H1 (cell line): ENCODE measurements around the gene PRDM15. TPM values are rescaled to one million over a fixed set of nuclear protein-coding genes. Genes with fewer than 3 reads are reported as not detected.

ENCODE experiments used
- CTCF ChIA-PET: fragments of 300-600 bp; sonication (Branson Sonifier 250); formaldehyde crosslinking; loops from one replicate; lab custom pipeline; 2021; ENCODE audit not compliant: partially characterized antibody; lab: Charles Lee
- POLR2A ChIA-PET: fragments of 300-600 bp; sonication (Branson Sonifier 250); formaldehyde crosslinking; loops from one replicate; lab custom pipeline; 2021; ENCODE audit warnings: inconsistent platforms; ENCODE audit not compliant: partially characterized antibody; lab: Charles Lee
- DNase-seq, 2 experiments: peaks; one replicate each; pipeline versions ENCODE4 v3.0.0 to v3.0.0-alpha.2; 2010 to 2022; ENCODE audit warnings: low spot score in 2 of 2, low read depth in 1 of 2, mixed read lengths in 1 of 2
- FAIRE-seq: peaks from 2 replicates; lab custom pipeline; 2011; peaks lifted over from hg19 to GRCh38; lab: Jason Lieb, UNC
- H2AFZ ChIP-seq: 2 replicates; pipeline ENCODE4 v1.8.1; 2012; ENCODE audit warnings: low read length, inconsistent platforms
- H2AK5ac ChIP-seq: 2 replicates; pipeline ENCODE4 v1.6.1; 2013; ENCODE audit warnings: low read depth, low read length
- H2BK120ac ChIP-seq: replicated peaks from 2 replicates; pipeline ENCODE3; 2013; ENCODE audit warnings: low read depth, low read length, inconsistent platforms
- H2BK12ac ChIP-seq: 2 replicates; pipeline ENCODE4 v1.6.1; 2013; ENCODE audit warnings: low read depth, low read length
- H2BK15ac ChIP-seq: 2 replicates; pipeline ENCODE4 v1.6.1; 2013; ENCODE audit warnings: low read length
- H2BK20ac ChIP-seq: 2 replicates; pipeline ENCODE4 v1.6.1; 2013; ENCODE audit warnings: low read length
- H2BK5ac ChIP-seq: 2 replicates; pipeline ENCODE4 v1.6.1; 2013; ENCODE audit warnings: low read depth, low read length
- H3K14ac ChIP-seq: 2 replicates; pipeline ENCODE4 v1.6.1; 2013; ENCODE audit warnings: inconsistent platforms; ENCODE audit not compliant: insufficient read length
- H3K18ac ChIP-seq: 2 replicates; pipeline ENCODE4 v1.6.1; 2013; ENCODE audit warnings: low read length; ENCODE audit errors: extremely low read depth
- H3K23ac ChIP-seq: 2 replicates; pipeline ENCODE4 v1.6.1; 2013; ENCODE audit warnings: inconsistent platforms; ENCODE audit not compliant: insufficient read length
- H3K23me2 ChIP-seq: 2 replicates; pipeline ENCODE4 v1.6.1; 2013; ENCODE audit warnings: low read depth, low read length
- H3K27ac ChIP-seq: 2 replicates; pipeline ENCODE4 v1.6.1; 2011; ENCODE audit warnings: low read depth, low read length, inconsistent platforms
- H3K27me3 ChIP-seq, 4 experiments: replicated peaks in 1 of 4; 1 replicate in 1 of 4; 2 replicates in 3 of 4; pipeline versions ENCODE4 v1.6.1 to v1.8.1; 2011 to 2013; ENCODE audit warnings: low read length in 3 of 4, mild to moderate bottlenecking in 3 of 4, inconsistent platforms in 2 of 4, mixed read lengths in 2 of 4, moderate library complexity in 1 of 4; ENCODE audit not compliant: control insufficient read depth in 3 of 4, insufficient read depth in 3 of 4; ENCODE audit errors: extremely low read depth in 1 of 4
- H3K36me3 ChIP-seq, 4 experiments: 2 replicates each; pipeline versions ENCODE4 v1.6.1 to v1.8.1; 2011 to 2013; ENCODE audit warnings: mild to moderate bottlenecking in 4 of 4, low read length in 3 of 4, moderate library complexity in 2 of 4, control low read depth in 1 of 4, inconsistent platforms in 1 of 4; ENCODE audit not compliant: insufficient read depth in 4 of 4, control insufficient read depth in 2 of 4
- H3K4ac ChIP-seq: replicated peaks from 2 replicates; pipeline ENCODE3; 2013; ENCODE audit warnings: low read length, low read depth, mixed read lengths, inconsistent platforms; ENCODE audit not compliant: insufficient read length
- H3K4me1 ChIP-seq, 4 experiments: replicated peaks in 1 of 4; 1 replicate in 1 of 4; 2 replicates in 3 of 4; pipeline versions ENCODE4 v1.6.1 to v1.8.1; 2011 to 2013; ENCODE audit warnings: low read length in 3 of 4, inconsistent platforms in 2 of 4, mixed read lengths in 1 of 4; ENCODE audit not compliant: insufficient read depth in 4 of 4, control insufficient read depth in 3 of 4
- H3K4me2 ChIP-seq, 2 experiments: 2 replicates each; pipeline versions ENCODE4 v1.6.1 to v1.8.1; 2011 to 2013; ENCODE audit warnings: low read depth in 2 of 2, low read length in 2 of 2, control low read depth in 1 of 2, inconsistent platforms in 1 of 2, mild to moderate bottlenecking in 1 of 2; ENCODE audit not compliant: insufficient read depth in 1 of 2
- H3K4me3 ChIP-seq, 4 experiments: fragments of 200-600, 300-600 bp in 1 of 4; sonication (generic), shearing (Covaris generic), sonication (Bioruptor Twin) in 1 of 4; 2 replicates each; pipeline versions ENCODE4 v1.5.1 to v1.8.1; 2011 to 2016; ENCODE audit warnings: low read length in 4 of 4, low read depth in 3 of 4, control low read depth in 2 of 4, inconsistent platforms in 2 of 4, mild to moderate bottlenecking in 2 of 4, mixed read lengths in 1 of 4, moderate library complexity in 1 of 4; ENCODE audit not compliant: insufficient read depth in 2 of 4; ENCODE audit errors: extremely low read depth in 1 of 4
- H3K56ac ChIP-seq: replicated peaks from 2 replicates; pipeline ENCODE3; 2013; ENCODE audit warnings: low read depth, mild to moderate bottlenecking, mixed read lengths, low read length, inconsistent platforms; ENCODE audit not compliant: insufficient read length
- H3K79me1 ChIP-seq: 2 replicates; pipeline ENCODE4 v1.6.1; 2013; ENCODE audit warnings: low read depth, low read length, control low read depth
- H3K79me2 ChIP-seq, 2 experiments: 2 replicates each; pipeline versions ENCODE4 v1.6.1 to v1.8.1; 2012 to 2013; ENCODE audit warnings: low read length in 2 of 2, mild to moderate bottlenecking in 2 of 2, inconsistent platforms in 1 of 2; ENCODE audit not compliant: insufficient read depth in 2 of 2, control insufficient read depth in 1 of 2
- H3K9ac ChIP-seq, 4 experiments: replicated peaks in 1 of 4; 1 replicate in 1 of 4; 2 replicates in 3 of 4; pipeline versions ENCODE4 v1.6.1 to v1.8.1; 2011 to 2013; ENCODE audit warnings: low read depth in 3 of 4, low read length in 3 of 4, control low read depth in 2 of 4, mild to moderate bottlenecking in 2 of 4, moderate library complexity in 2 of 4, inconsistent platforms in 1 of 4; ENCODE audit errors: extremely low read depth in 1 of 4
- H3K9me3 ChIP-seq, 2 experiments: 2 replicates each; pipeline versions ENCODE4 v1.6.1 to v1.8.1; 2012 to 2013; ENCODE audit warnings: mild to moderate bottlenecking in 2 of 2, moderate library complexity in 2 of 2, control low read depth in 1 of 2, inconsistent platforms in 1 of 2, low read depth in 1 of 2, low read length in 1 of 2, mixed read lengths in 1 of 2; ENCODE audit not compliant: insufficient read depth in 2 of 2
- H4K20me1 ChIP-seq, 2 experiments: replicated peaks in 1 of 2; 2 replicates each; pipeline versions ENCODE3 to v1.8.1; 2011 to 2013; ENCODE audit warnings: inconsistent platforms in 2 of 2, low read length in 2 of 2, mild to moderate bottlenecking in 1 of 2; ENCODE audit not compliant: insufficient read depth in 2 of 2, control insufficient read depth in 1 of 2
- H4K5ac ChIP-seq: 2 replicates; pipeline ENCODE4 v1.6.1; 2013; ENCODE audit warnings: low read length, low read depth, mixed read lengths, inconsistent platforms; ENCODE audit not compliant: insufficient read length
- H4K8ac ChIP-seq: 2 replicates; pipeline ENCODE4 v1.8.0; 2013; ENCODE audit warnings: mild to moderate bottlenecking, moderate library complexity, low read length, inconsistent platforms; ENCODE audit not compliant: insufficient read depth; ENCODE audit errors: extremely low read depth
- H4K91ac ChIP-seq: replicated peaks from 2 replicates; pipeline ENCODE3; 2013; ENCODE audit warnings: low read length, mixed read lengths, inconsistent platforms; ENCODE audit not compliant: insufficient read length
- ATF2 ChIP-seq: IDR thresholded peaks from 2 replicates; pipeline ENCODE4 v1.6.1; 2012; ENCODE audit warnings: low read length, inconsistent platforms
- BRCA1 ChIP-seq: IDR thresholded peaks from 2 replicates; pipeline ENCODE4 v1.6.1; 2012; ENCODE audit warnings: low read depth, low read length, improper control_type of control experiment
- CHD2 ChIP-seq: IDR thresholded peaks from 2 replicates; pipeline ENCODE4 v1.6.1; 2012; ENCODE audit warnings: low read length, improper control_type of control experiment
- E2F6 ChIP-seq: IDR thresholded peaks from 2 replicates; pipeline ENCODE4 v1.6.1; 2012; ENCODE audit warnings: inconsistent platforms
- MAFK ChIP-seq: IDR thresholded peaks from 2 replicates; pipeline ENCODE4 v1.6.1; 2012; ENCODE audit warnings: low read depth, mild to moderate bottlenecking, improper control_type of control experiment, low read length
- SRF ChIP-seq: IDR thresholded peaks from 2 replicates; pipeline ENCODE4 v1.6.1; 2011; ENCODE audit warnings: mild to moderate bottlenecking, low read depth, low read length, moderate library complexity
- WGBS, 2 experiments: shearing (Covaris generic) in 1 of 2; methylation state at CpG; one replicate each; pipeline versions ENCODE4 v1.1.6 to v1.1.7; 2013 to 2015; ENCODE audit warnings: low lambda C conversion rate in 2 of 2, mixed read lengths in 2 of 2, inconsistent platforms in 1 of 2, low coverage in 1 of 2, missing lambda C conversion rate in 1 of 2; ENCODE audit not compliant: insufficient replicate concordance in 2 of 2, insufficient coverage in 1 of 2, insufficient read length in 1 of 2; ENCODE audit errors: extremely low coverage in 1 of 2, missing lambda C conversion rate in 1 of 2; 5-methylcytosine and 5-hydroxymethylcytosine counted together
- polyA plus RNA-seq, 7 experiments: library from polyadenylated mRNA; depleted of rRNA in 3 of 7; stranded (reverse) in 5 of 7; unstranded in 2 of 7; fragments of >200 nt in 5 of 7; fragments of 200-250 nt in 2 of 7; gene quantifications; 1 replicate in 5 of 7; 2 replicates in 1 of 7; 4 replicates in 1 of 7; pipeline versions ENCODE4 v1.2.1 to v1.2.3, GENCODE V29; 2011 to 2013; ENCODE audit warnings: missing spikeins in 2 of 7, mixed read lengths in 2 of 7
- total RNA-seq: library from RNA; stranded (reverse); fragmentation: NEBNext Ultra II Directional; extraction: Animal tissue kit (Norgen Biotek cat#: 25700); gene quantifications from 2 replicates; pipeline ENCODE4 v1.2.1, GENCODE V29; 2021

The PRDM15 gene
- total and polyA plus RNA-seq, 2 of the 8 experiments (the other 6 are each of a cell fraction or from before 2014, with no cell fraction given) = 9.7 to 10.5 TPM

- H3K18ac ChIP-seq = no peak overlapping the region
- DNase-seq (no peak), FAIRE-seq (no peak)
Observed at GRCh38 chr21:41792711-41793110, 86.4 kb downstream of the PRDM15 start.

More at GRCh38 chr21:41792711-41793110, 86.4 kb downstream of the PRDM15 start:
- Histone ChIP-seq H3K56ac (no peak overlapping the region), H3K4me2 (no peak overlapping the region), H4K20me1 (no peaks in the 10 kb centered on the region), H4K5ac (no peak overlapping the region), H3K4me1 (peaks cover 0 to 3% (median 1%) of the 10 kb centered on the region in 4 experiments; a peak in 2 of 7 replicates), H3K9ac (no peak overlapping the region), H3K14ac (no peak overlapping the region), H4K8ac (no peak overlapping the region), H3K23me2 (peaks cover 1% of the 10 kb centered on the region; the same call in 1 of the 2 replicates), H3K79me2 (no peaks in the 10 kb centered on the region), H2BK5ac (no peak overlapping the region), H3K23ac (no peak overlapping the region), H2BK120ac (no peak overlapping the region), H3K27ac (no peak overlapping the region), H3K9me3 (peaks cover 0 to 5% of the 10 kb centered on the region in 2 experiments; a peak in 2 of 4 replicates), H3K27me3 (no peaks in the 10 kb centered on the region), H2BK12ac (no peak overlapping the region), H2BK15ac (no peak overlapping the region), H3K4ac (no peak overlapping the region), H3K36me3 (no peaks in the 10 kb centered on the region), H2BK20ac (no peak overlapping the region), H2AFZ (no peak overlapping the region), H3K79me1 (no peaks in the 10 kb centered on the region), H2AK5ac (no peak overlapping the region), H4K91ac (no peak overlapping the region), H3K4me3 (no peak overlapping the region)
- no peak for TF ChIP-seq BRCA1
- no peak for TF ChIP-seq ATF2
- no peak for TF ChIP-seq SRF
- no peak for TF ChIP-seq E2F6
- TF ChIP-seq MAFK = 0 out of 2 replicates have a peak, but pooled peaks have one; percentile 9
- no peak for TF ChIP-seq CHD2
- WGBS, 2 experiments = 92% methylated on average over 3 of the region's 3 CpGs; no CpG with 5 or more reads in 1 of the 2 experiments
- ChIA-PET POLR2A (interaction anchor here (0.5 kb wide), 1 partner anchor 13 kb away, joined by 3 read pairs; no protein-coding TSS in a partner anchor), CTCF (interaction anchor here (1.0 to 2.9 kb wide), 2 partner anchors 10 to 180 kb away, joined by 3 to 12 read pairs; no protein-coding TSS in a partner anchor)
